ENCODE results near the gene EN1.
A peak's percentile ranks its signal among the peaks of the same experiment; 100 is the strongest.

Gene EN1

GRCh38 chr2:118855451-118856279 lies 8.2 kb upstream of the EN1 start:
- peak; percentile 53 to 63 for DNase-seq (ENCODE audit: low read depth in 2 of 2)

GRCh38 chr2:118854507-118855345 lies 7.3 kb upstream of the EN1 start:
- no peak for DNase-seq (ENCODE audit: low read depth in 2 of 2)

- DNase-seq (ENCODE audit: low read depth in 2 of 2): no peak
These were observed 6.3 kb upstream of the EN1 start for GRCh38 chr2:118853651-118854291.

GRCh38 chr2:118853129-118853640 lies 5.7 kb upstream of the EN1 start:
- DNase-seq (ENCODE audit: low read depth in 2 of 2): no peak

GRCh38 chr2:118852605-118853128 lies 5.2 kb upstream of the EN1 start:
- no peak for DNase-seq (ENCODE audit: low read depth in 2 of 2)

- DNase-seq (ENCODE audit: low read depth in 2 of 2): no peak
These were observed 4.2 kb upstream of the EN1 start for GRCh38 chr2:118851650-118852049.

GRCh38 chr2:118850901-118851415 lies 3.5 kb upstream of the EN1 start:
- no peak for DNase-seq (ENCODE audit: low read depth in 2 of 2)

GRCh38 chr2:118850168-118850900 lies 2.9 kb upstream of the EN1 start:
- DNase-seq (ENCODE audit: low read depth in 2 of 2): no peak

GRCh38 chr2:118849226-118850167 lies 2.0 kb upstream of the EN1 start:
- no peak for DNase-seq (ENCODE audit: low read depth in 2 of 2)

GRCh38 chr2:118848381-118849225 lies 1.2 kb upstream of the EN1 start:
- no peak for DNase-seq (ENCODE audit: low read depth in 2 of 2)

- no peak for DNase-seq (ENCODE audit: low read depth in 2 of 2)
These were observed 319 bp upstream of the EN1 start for GRCh38 chr2:118847762-118848172.

- DNase-seq (ENCODE audit: low read depth in 2 of 2): no peak
These were observed 951 bp downstream of the EN1 start for GRCh38 chr2:118846442-118846952.

- no peak for DNase-seq (ENCODE audit: low read depth in 2 of 2)
These were observed 1.7 kb downstream of the EN1 start for GRCh38 chr2:118845522-118846441.

GRCh38 chr2:118845005-118845521 lies 2.4 kb downstream of the EN1 start:
- DNase-seq (ENCODE audit: low read depth in 2 of 2): no peak

GRCh38 chr2:118844261-118845004 lies 3.0 kb downstream of the EN1 start:
- no peak for DNase-seq (ENCODE audit: low read depth in 2 of 2)

- no peak for DNase-seq (ENCODE audit: low read depth in 2 of 2)
These were observed 3.8 kb downstream of the EN1 start for GRCh38 chr2:118843483-118844132.
